ENCODE results near the gene CPB2.

The CPB2 gene, protein sequence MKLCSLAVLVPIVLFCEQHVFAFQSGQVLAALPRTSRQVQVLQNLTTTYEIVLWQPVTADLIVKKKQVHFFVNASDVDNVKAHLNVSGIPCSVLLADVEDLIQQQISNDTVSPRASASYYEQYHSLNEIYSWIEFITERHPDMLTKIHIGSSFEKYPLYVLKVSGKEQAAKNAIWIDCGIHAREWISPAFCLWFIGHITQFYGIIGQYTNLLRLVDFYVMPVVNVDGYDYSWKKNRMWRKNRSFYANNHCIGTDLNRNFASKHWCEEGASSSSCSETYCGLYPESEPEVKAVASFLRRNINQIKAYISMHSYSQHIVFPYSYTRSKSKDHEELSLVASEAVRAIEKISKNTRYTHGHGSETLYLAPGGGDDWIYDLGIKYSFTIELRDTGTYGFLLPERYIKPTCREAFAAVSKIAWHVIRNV

DNA sequence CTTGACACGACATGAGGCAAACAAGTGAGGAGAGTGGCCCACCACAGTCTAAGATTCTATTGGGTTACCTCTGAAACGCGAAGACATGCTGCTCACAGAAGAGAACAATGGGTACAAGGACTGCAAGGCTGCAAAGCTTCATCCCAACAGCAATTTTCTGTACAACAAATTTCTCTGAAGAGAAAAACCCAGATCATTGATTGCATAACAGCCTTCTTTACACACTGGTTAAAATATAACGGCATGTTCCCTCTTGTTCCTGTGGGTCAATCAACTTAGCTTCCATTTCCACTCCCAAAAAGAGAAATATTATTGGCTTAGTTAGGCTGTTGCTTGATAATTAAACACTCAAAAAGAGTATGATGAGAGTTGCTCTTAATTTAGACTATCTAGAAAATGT lies at the start of gene CPB2:
Gene CPB2 (minus strand): TSS at position 166 of the 400 bp plus-strand sequence. CDS start 24 bp downstream, at position 142.
- DNase-seq, result no peak

DNA sequence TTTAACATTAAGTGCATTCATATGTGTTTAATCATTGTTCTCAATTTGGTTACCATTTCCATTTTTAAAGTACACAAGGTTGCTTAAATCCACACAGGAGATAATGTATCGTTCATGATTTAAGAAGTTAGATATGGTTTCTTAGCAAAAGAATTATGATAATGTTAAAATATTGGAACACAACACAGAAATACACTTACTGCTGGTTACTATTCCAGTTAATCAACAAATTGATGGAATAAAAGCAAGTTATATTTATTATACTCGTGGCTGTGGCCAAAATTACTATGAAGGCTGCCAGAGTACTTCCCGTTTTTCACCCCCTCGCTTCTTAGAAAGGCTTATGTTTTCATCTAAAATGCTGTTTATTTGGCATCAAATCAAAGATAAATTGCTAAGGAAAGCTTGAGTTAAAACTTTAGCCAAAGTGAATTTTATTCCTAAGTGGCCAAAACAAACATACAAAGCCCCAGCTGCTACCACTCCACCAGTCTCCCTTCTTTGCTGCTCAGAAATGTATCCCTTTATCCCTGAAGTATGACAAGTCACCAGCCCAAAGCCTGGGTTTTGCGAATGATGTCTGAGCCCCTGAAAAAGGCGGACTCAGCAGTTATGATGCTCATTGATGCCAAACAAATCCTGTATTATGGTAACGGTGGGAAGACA lies 49.4 kb upstream of the CPB2 start:
- DNase-seq, result no peak

DNA sequence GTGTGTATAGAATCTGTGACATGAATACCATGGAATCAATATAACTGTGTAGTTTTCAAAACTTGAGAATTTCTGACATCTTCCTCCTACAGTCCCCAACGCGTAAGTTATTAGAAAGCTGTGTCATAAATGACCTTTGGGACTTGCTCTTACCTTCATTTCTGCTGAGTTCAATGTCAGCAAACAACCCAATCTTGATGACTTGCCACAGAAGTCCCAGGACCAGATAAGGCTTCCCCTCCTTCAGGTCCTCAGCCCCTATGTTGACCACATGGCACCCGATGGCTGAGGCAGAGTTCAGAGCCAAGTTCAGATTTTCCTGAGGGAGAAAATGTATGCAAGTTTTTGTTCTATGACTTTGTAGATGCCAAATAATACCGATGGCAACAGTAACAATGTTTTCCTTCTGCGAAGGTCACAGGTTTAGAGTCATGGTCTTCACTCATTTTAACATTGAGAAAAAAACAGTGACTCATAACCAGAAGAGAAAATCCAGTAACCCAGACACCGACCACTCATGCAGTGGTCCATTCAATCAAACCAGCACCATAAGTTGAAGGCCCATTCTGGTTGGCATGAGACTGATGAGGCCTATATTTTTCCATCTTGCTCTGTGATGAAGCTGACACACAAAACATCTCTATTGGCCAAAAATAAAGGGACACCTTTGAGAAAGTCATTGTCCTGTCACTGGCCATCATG lies 47.9 kb upstream of the CPB2 start:
- DNase-seq, result no peak

DNA sequence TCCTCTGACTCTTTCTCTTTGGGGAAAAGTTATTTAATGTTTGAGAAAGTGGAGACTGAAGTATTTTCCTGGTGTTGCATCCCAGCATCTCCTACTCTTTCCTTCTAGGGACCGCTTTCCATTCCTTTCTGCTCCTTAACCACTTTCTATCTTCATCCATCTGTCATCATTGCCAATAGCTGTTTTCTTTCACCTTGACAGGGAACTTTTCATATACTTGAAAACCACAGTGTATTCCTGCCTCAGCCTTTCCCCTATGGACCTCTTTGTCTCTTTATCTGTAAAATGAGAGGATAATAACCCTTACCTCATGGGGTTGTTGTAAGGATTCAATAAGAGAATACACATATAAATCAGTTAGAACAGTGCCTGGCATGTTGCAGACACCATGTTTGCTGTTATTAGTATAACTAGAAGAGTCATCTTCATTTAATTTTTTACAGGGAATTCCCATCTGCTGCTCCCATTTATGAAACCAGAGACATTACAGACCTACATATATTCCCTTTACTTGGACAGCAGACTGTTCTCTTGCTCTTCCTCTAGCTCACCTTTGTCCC lies 45.4 kb upstream of the CPB2 start:
- no peak for DNase-seq

DNA sequence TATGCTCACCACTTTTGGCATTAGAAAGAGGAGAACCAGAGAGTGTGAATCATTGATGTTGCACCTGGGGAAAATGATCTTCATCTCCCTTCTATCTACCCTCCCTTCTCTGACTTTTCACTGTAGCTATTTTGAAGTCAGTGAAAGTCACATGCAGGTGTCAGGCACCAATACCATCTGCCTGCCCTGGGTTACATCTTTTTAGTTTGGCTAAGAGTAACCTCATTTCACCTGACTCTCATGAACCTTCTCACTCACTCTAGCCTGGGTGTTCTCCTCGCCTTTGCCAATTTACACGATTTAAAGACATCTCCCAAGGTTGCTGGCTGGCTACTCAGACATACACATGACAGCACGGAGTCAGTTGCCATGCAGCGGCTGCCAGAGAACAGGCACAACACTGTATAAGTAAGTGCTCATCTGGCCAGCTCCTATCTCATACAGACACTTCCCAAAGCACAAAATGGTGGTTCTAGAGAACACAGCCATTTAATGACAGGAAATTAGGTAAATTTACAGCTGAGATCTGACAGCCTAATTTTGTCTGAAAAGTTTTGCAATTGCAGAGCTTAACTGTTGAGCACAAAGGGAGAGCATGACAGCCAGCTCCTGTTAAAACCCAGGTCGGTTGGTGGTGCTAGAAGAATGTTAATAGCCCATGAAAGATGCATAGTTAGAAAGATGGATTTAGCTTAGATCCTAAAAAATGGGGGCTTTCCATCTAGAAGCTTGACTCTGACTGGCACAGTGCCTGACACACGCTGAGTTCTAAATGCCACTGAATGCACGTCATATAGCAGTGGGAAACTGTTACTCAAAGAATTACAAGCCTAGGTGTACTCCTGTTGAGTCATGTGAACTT lies 44.7 kb upstream of the CPB2 start:
- no peak for DNase-seq

DNA sequence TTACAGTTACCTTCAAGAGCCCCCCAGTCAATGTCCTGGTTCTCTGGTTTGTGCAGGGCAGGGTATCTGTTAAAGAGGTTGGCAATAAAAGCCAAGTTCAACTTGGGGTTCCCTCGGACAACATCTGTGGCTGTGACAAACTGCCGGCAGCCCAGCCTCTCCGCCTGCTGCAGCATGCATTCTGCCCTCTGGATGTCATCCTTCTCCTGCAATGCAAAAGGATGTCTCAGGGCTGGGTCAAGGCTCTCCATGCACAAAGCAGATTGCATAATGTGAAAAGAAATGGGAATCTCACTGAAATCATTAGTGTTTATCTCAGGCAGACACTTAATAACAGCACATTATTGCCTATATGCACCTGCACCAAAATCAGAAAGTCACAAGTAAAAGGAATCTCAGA lies 42.1 kb upstream of the CPB2 start:
- DNase-seq, result no peak

DNA sequence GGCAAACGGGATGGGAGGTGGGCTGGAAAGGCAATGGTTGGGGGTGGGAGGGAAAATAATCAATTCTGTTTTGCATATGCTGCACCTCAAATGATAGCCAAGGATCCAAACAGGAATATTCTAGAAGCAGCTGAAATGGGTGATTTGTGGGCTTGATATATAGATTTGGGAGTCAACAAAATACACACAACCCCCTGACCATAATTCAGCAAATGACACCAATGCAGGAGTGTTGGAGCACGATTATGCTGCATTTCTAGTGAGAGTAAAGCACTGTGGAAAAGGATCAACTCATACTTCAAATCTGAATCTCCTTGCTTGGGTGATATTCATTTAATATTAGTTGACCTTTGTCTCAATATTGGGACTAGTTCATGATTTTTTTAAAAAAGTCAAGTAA lies 41.1 kb upstream of the CPB2 start:
- no peak for DNase-seq

DNA sequence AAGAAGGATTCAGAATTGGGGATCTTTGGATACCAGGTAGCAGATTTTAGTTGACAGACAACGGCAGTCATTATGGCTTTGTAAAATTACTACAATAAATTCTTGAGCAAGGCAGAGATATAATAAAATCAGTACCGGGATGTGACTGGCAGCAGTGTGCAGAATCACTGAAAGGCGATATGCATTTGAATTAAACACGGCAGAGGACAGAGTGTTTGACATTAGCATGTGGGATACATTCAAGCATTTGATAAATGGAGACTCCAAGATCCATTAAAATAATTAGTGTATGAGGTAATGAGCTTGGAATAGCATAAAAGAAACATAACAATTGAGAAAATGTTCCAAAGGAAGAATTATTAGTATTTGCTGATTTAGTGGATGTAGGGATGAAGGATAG lies 40.3 kb upstream of the CPB2 start:
- DNase-seq, result no peak

DNA sequence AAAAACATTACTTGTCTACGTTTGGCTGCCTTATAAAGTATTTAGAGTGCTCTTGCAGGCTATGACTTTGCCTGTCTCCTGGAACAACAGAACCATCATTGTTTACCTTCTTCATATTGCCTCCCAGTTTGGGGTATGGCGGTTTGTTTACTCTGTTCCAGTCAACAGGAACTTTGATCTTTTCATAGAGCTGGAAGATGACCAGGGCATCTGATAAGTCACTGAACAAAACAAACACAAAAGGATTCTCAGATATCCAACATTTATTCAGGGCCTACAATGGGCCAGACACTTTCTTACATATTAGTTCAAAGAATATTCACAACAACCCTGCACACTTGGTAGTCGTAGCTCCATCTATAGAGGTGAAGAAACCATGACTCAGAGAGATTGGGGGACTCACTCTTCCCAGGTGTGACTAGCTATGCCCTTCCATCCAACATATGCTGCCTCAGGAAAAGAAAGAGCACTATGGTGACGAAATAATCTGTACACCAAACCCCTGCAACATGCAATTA lies 38.4 kb upstream of the CPB2 start:
- DNase-seq, result no peak

DNA sequence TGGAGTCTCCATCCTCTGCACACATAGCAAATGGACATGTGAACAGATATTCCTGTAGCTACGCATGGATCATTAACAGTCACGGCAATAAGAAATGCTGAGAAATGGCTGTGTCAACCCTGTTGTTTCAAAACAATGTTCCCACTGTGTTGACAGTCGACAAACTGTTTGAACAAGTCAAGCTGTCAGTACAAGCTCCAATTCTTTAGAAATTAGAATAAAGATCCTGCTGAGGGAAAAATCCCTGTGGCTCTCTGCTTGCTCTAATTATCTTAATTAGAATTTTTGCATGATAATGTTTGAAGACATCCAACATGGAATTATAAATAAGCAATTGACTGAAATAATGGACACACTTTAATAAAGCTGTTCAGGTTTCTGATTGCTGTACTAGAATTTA lies 37.9 kb upstream of the CPB2 start:
- DNase-seq, result peak; percentile 83

DNA sequence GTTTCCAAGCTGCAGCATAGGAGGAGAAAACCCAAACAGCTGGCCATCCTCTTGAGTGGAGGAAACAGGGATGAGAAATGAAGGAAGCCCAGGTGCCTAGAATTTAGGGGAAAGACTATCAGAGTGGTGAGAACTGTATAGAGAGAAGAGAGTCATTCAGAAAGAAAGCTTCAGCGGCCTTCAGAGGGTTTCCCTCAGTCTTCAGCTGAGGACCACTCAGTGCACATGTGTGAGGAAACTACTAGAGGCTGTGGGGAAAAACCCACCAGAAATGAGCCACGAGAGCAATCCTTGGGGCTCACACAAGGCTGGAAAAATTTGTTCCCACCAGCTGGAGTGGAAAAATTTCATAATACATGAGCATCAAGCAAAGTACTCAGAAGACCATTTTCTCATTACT lies 35.2 kb upstream of the CPB2 start:
- DNase-seq, result no peak

DNA sequence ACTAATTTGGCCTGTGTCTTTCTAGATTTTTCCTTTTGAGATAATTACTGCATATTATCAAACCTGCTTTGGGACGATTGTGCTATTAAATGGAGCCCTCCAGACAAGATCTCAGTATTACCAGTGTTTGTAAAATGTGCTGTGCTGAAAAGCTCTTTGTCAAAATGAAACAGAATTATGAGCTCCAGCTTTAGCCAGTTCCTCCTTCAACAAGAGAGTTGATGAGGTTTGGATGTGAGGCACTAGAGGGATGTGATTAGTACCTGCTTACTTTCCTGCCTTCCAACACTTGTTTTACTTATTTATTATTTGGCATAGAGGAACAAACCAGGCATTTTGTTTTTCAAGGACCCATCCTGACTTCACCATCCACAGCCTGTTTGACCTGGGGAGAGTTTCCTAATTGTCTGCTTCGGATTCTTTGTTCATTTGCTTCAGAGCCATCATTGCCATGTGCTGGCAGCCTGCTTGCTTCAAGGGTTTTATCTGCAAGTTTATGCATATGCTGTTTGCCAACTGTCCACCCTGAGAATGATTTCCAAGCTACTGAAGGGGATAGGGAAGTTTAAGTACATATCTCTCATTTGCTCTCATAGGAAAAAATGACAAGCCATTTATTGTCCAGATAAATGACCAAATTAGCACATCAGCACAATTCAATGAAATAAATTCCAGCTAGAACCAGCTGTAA lies 32.9 kb upstream of the CPB2 start:
- DNase-seq, result no peak

DNA sequence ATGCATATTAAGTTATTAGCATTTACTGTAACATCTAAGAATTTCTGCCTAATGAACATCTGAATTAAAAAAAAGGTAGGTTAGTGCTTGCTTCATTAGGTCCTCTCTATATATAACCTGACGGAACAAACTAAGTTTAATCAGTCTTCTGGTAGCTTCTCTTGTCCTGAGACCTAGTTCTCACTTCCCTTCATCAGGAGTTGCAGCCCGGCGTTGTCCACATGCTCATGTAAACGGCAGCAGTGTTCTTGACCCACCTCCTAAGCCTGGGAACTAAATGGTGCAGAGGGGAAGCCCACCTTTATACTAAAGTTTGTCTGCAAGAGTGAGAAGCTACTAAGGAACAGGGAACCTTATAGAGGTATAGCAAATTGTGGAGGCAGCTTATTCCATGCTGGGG lies 31.9 kb upstream of the CPB2 start:
- no peak for DNase-seq

DNA sequence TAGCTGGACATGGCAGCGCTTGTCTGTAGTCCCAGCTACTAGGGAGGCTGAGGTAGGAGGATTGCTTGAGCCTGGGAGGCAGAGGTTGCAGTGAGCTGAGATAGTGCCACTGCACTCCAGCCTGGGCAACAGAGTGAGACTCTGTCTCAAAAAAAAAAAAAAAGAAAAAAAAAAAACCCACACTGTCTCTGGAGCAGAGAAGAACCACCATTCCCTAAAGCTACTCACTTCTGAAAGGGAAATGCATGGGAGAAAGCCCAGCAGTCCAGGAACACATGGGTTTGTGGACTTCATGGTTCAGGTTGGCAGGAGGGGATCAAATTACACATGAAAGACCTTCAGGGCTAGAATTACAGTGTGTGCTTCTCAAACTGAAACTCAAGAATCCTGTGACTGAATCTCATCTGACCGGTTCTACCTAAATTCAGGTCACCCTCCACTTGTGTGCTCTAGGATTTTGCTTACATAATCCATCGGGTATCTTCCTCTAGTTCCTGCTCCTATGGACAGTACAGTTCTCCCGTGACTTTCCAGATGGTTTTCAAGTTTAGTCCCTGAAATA lies 30.2 kb upstream of the CPB2 start:
- DNase-seq, result no peak

DNA sequence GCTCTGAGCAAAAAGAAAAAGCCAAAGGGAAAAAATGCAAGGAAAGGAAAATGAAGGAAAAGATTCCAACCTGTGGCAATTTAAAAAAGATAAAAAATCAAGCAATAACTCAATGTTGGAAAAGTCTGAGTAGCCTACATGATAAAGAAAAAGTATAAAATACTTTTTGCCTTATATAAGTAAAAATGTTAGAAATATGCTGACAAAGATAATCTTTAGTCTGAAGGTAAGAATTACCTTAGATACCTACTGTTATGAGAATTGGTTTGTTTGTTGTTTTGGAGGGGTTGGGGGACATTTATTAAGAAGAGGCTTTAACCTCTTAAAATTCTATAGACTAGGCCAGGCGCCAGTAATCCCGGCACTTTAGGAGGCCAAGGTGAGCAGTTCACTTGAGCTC lies 29.7 kb upstream of the CPB2 start:
- no peak for DNase-seq

DNA sequence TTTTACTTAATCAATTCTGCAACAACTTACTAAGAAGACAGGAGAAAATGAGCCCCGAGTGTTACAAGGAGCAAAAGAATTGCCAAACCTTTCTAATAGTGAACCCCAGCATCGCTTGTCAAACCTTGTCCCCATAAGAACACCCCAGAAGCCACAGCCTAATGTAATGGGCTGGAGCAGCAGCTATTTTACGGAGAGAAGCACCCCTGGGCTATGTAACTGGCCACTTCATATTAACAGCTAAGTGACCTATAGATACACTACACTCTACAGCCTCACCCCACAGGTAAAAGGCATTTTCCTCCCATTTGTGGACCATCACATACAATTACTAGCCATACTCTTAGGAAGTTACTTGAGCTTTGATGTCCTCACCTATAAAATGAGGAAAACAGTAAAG lies 27.3 kb upstream of the CPB2 start:
- DNase-seq, result no peak

DNA sequence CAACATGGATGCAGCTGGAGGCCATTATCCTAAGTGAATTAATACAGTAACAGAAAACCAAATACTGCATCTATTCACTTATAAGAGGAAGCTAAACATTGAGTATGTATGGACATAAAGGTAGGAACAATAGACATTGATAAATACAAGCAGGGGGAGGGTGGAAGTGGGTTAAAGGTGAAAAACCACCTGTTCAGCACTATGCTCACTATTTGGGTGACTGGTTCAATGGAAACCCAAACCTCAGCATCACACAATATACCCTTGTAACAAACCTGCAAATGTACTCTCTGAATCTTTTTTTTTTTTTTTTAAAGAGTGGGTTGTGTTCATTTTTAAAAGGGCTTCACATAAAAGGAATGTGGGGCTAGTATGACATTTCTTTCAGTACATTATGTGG lies 26.9 kb upstream of the CPB2 start:
- DNase-seq, result no peak

DNA sequence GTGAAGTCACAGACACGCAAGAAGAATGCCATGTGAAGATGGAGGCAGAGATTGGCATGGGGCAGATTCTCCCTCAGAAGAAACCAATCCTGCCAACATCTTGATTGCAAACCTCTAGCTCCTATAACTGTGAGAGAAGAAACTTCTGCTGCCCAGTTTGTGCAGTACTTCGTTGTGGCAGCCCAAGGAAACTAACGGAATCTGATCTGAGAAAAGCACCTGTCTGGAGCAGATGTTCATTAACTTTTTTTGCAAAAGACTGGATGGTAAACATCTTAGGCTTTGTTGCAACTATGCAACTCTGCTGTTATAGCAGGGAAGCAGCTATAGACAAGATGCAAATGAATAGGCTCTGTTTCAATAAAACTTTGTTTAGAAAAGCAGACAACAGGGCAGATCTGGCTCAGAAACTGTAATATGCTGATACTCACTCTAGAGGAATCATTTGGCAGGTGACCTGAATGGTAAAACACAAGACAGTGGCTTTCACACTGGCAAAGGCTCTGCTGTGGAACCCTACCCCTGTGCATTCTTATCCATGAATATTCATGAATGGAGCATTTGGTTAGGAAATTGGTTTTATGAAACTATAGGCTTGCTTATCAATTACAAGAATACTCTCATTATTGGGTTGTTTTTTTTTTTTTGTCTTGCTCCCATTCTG lies 25.3 kb upstream of the CPB2 start:
- no peak for DNase-seq

DNA sequence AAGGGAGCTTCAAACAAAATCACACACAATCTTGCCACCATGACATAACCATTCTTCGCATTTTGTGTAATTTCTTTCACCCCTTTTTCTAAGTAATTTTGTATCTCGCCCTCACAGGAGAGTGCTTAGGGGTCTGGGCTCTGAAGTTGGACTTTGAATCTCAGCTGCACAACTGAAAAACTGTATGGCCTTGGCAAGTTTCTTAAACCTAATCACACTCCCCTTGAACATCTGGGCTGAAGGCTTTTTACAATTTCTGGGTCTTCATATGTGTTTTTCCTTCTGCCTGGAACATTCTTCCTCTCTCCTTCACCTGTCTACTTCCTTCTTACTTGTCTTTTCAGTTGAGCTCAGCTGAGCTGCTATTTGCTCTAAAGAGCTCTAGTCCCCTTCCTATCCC lies 24.3 kb upstream of the CPB2 start:
- no peak for DNase-seq

DNA sequence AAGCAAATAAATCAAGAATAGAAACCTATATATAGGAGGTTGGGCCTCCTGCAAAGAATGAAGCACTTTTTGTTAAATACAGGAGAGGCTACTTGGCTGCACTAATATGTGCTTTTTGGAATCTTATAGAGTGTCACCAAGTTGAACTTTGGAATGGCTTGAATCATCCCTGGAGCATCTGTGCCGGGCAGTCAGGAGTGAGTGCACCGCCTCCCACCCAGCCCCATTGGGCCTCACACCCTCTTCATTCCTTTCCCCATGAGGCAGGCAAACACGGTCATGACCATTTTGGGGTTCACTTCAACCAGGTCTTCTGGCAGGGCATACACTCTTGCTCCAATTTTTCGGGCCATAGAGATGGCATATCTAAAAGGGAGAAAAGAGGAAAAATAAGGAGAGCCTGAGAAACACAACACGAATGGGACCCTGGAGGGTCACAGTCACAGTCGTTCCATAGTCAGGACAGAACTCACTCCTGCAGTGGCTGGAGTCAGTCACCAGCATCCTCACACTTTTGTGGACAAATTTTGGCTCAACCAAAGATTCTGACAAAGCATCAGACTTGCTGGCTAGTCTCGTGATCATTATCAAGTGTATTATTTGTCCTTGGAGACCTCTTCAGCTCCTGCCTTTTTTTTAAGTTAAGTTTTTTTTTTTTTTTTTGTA lies 22.7 kb upstream of the CPB2 start:
- no peak for DNase-seq
